ENCODE measurements around the gene HTRA1. TPM values are rescaled to one million over a fixed set of nuclear protein-coding genes. Genes with fewer than 3 reads are reported as not detected.

HTRA1 gene
- total RNA-seq, 2 donors from 2014 or later = 14.6 to 37.0 TPM

DNA sequence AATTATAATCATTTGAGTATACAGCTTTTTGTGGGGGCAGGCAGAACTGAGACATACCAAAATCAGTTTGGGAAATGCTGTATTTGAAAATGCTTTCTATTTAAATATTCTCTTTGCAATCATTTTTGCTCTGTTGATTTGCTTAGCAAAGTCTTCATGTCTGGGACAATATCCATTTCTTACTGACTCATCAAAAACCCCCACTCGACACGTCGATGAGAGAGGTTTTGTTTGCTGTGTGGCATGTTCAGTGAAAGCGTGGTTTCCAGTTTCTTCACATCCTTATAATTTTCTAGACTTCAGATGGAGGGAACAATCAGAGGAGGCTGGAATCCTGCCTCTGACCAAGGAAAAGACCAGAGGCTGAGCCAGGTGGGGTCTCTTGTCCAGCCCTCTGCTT, 28.9 kb downstream of the HTRA1 start:
- no peak for ATAC-seq
- intact Hi-C loops (cut with DNase I, micrococcal nuclease) = no loop called here

GRCh38 chr10:122490786-122491680, 29.7 kb downstream of the HTRA1 start:
- DNase-seq = peak in 1 of 2 donors; percentile 48
- intact Hi-C loops (cut with DNase I, micrococcal nuclease) = no loop called here
- no peak for ATAC-seq

More for the DNA sequence above, 28.9 kb downstream of the HTRA1 start:
- no peak for DNase-seq

GRCh38 chr10:122492006-122492405, 30.7 kb downstream of the HTRA1 start:
- DNase-seq = no peak
- ATAC-seq = no peak
- intact Hi-C loops (cut with DNase I, micrococcal nuclease) = no loop called here

GRCh38 chr10:122492999-122493481, 31.7 kb downstream of the HTRA1 start:
- DNase-seq (peak in 1 of 2 donors; percentile 24), ATAC-seq (no peak)
- intact Hi-C loops (cut with DNase I, micrococcal nuclease) = no loop called here

DNA sequence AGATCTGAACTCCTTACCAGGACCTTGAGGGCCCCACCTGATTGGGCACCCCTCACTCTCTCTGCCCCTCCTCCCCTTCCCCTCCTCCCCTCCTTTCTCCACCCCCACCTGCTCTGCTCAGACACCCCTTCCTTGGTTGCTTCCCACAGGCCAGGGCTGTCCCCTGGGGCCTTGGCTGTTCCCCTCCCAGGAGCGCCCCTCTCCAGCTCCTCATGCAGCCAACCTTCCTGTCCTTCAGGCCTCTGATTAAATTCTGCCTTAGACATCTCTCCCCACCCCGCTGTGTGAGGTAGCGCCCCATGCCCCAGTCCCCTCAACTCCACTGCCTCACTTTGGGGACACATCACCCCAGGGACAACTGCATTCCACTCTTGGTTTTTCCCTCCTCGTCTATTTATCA, 32.4 kb downstream of the HTRA1 start:
- no peak for ATAC-seq
- intact Hi-C loops (cut with DNase I, micrococcal nuclease) = no loop called here
- peak in 1 of 2 donors; percentile 15 for DNase-seq

DNA sequence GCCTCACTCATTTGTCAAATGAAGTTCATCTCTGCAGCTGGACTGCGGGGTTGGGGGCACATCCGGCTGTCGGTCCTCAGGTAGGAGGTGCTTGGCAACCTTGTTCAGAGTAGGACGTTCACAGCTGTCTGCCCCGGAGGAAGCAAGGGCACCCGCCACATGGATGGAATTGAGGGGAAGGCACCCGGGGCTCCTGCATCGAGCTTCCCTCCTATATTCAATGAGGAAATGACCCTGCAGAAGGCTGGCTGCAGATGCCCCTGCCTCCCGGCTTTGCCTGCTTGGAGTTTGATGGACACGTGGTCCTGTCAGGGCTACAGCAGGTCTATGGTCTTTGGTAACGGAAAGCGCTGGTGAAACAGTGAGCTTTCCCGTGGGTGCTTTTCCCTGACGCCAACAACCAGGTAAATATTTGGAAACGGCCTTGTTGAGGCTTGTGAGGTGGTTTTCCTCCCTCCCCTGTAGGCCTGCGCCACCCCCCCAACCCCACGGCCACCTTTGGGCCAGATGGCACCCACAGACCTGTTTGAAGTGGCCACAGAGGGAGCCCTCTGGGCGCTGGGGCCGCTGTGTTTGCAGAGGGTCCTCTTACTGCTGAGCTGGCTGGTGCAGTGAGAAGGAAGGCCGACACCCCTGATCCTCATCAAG, 32.9 kb downstream of the HTRA1 start:
- ATAC-seq (no peak), DNase-seq (peak in 1 of 2 donors; percentile 24)
- intact Hi-C loops (cut with DNase I, micrococcal nuclease) = no loop called here

GRCh38 chr10:122494833-122495232, 33.5 kb downstream of the HTRA1 start:
- peak in 1 of 2 donors; percentile 29 for DNase-seq
- intact Hi-C loops (cut with DNase I, micrococcal nuclease) = no loop called here
- ATAC-seq = no peak

GRCh38 chr10:122495406-122496340, 34.3 kb downstream of the HTRA1 start:
- DNase-seq = peak in 1 of 2 donors; percentile 41
- ATAC-seq = no peak
- intact Hi-C loops (cut with DNase I, micrococcal nuclease) = no loop called here

GRCh38 chr10:122497241-122497640, 35.9 kb downstream of the HTRA1 start:
- DNase-seq = peak in 1 of 2 donors; percentile 6
- ATAC-seq = no peak
- intact Hi-C loops (cut with DNase I, micrococcal nuclease) = no loop called here

GRCh38 chr10:122498521-122498920, 37.2 kb downstream of the HTRA1 start:
- peak in 1 of 2 donors; percentile 20 for DNase-seq
- no peak for ATAC-seq
- intact Hi-C loops (cut with DNase I, micrococcal nuclease) = no loop called here

DNA sequence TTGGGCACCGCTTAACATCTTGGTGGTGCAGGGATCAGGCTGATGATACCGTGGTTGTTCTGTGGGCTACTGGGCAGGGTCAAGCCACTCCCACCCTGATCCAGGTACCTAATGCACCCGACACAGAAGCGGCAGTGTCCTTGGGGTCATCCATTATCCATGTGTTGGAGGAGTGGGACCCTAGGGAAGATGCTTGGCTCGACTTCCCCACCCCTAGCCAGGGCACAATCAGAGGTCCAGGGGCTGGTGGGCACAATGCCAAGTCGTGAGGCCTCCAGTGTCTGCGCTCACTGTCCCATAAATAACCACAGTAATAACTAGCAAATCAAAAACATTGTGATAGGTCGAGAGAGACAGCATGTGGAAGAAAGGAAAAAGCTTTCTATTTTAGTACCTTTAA, 37.7 kb downstream of the HTRA1 start:
- intact Hi-C loops (cut with DNase I, micrococcal nuclease) = no loop called here
- DNase-seq (peak in 1 of 2 donors; percentile 12), ATAC-seq (no peak)

DNA sequence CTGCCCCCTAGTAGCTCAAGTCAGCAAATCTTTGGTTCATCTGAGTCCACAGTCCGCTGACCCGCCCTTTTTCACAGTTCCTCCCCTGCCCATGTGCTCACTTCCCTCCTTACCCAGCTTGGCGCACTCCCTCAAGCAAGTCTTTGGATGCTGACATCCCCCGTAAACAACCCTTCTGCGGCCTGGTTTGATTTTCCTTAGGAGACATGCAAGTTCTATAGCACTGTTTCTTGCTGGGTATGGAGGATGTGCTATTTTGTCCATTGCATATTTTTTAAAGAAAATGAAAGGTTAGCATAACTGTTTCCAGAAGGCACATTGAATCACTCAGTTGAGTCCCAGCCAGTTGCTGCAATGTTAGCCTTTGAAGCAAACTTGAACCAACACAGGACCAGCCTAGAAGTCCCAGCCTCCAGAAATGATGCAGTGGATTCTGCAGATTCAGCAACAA, 38.2 kb downstream of the HTRA1 start:
- peak; percentile 75 for ATAC-seq
- peak in 1 of 2 donors; percentile 47 for DNase-seq
- intact Hi-C loops (cut with DNase I, micrococcal nuclease) = no loop called here

DNA sequence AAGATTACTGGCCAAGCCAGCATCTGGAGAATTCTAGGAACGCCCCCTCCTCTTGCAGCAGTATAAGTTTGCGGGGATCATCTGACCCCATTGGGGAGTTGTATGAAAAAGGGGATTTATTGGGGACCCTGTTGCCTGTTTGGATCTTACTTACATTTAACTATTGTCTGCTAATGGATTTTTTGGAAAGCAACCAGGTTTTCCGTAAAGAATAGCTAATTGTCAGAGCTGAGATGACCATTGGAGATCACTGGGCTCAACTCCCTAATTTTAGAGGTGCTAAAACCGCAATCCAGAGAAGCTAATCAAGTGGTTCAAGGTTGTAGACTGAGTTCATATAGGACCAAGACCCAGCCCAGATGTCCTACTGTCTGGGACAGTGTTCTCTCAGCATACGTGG, 38.8 kb downstream of the HTRA1 start:
- DNase-seq (no peak), ATAC-seq (no peak)
- intact Hi-C loops (cut with DNase I, micrococcal nuclease) = no loop called here

DNA sequence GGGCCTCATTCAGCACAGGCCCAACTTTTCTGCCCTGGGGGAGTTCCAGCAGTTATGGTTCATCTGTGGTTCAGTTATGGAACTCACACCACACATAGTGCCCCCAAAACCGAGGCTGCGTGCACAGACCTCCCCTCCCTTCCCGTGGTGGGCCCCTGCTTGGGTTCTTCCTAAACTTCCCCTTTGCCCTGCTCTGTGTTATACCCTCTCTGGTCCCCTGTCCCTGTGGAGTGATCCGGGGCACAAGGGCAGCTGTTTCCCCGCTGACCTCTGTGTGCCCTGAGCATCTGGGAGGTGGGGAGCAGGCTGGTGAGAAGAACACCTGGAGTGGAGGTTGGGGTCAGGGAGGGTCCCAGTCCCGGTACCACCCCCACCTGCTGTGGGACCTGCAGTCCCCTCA, 39.4 kb downstream of the HTRA1 start:
- no peak for ATAC-seq
- intact Hi-C loops (cut with DNase I, micrococcal nuclease) = no loop called here
- no peak for DNase-seq

- intact Hi-C loops (cut with DNase I, micrococcal nuclease) = no loop called here
- DNase-seq (no peak), ATAC-seq (no peak)
Measured at GRCh38 chr10:122503012-122503411, 41.7 kb downstream of the HTRA1 start.

- intact Hi-C loops (cut with DNase I, micrococcal nuclease) = no loop called here
- DNase-seq (no peak), ATAC-seq (no peak)
Measured at GRCh38 chr10:122503886-122504609, 42.7 kb downstream of the HTRA1 start.

- peak; percentile 96 for ATAC-seq
- intact Hi-C loops (cut with DNase I, micrococcal nuclease) = no loop called here
- DNase-seq = peak; percentile 77 to 81
Measured at GRCh38 chr10:122504610-122504950, 43.2 kb downstream of the HTRA1 start.

- no peak for ATAC-seq
- intact Hi-C loops (cut with DNase I, micrococcal nuclease) = no loop called here
- no peak for DNase-seq
Measured at GRCh38 chr10:122505011-122505410, 43.7 kb downstream of the HTRA1 start.

All from left colon (tissue), 2 donors.